GM10248 (cell line): ENCODE results near the gene CAMTA1.

Experiments
- CTCF ChIA-PET: fragments of 300-600 bp; sonication (Branson Sonifier 250); formaldehyde crosslinking; extraction: SDS; loops from one replicate; lab custom pipeline; 2021; ENCODE audit warnings: antibody characterized with exemption; lab: Yijun Ruan, JAX
- POLR2A ChIA-PET: fragments of 350-650 bp; sonication (Branson Sonifier 250); formaldehyde crosslinking; extraction: SDS; loops from one replicate; lab custom pipeline; 2020; ENCODE audit warnings: antibody characterized with exemption; lab: Yijun Ruan, JAX
- DNase-seq: peaks from one replicate; pipeline ENCODE4 v3.0.0; 2012; ENCODE audit errors: extremely low spot score
- TF ChIP-seq, protein P1 (sequence below): IDR thresholded peaks from 2 replicates; pipeline ENCODE4 v1.5.1; 2012; ENCODE audit warnings: mild to moderate bottlenecking, low read depth; ENCODE audit errors: extremely low read depth, missing control alignments, control extremely low read depth

Gene CAMTA1

GRCh38 chr1:6998267-6998666 is 213.0 kb downstream of the CAMTA1 start:
- no peak for DNase-seq
- POLR2A ChIA-PET: no interaction called here
- CTCF ChIA-PET: no interaction called here
- TF ChIP-seq, protein P1, sequence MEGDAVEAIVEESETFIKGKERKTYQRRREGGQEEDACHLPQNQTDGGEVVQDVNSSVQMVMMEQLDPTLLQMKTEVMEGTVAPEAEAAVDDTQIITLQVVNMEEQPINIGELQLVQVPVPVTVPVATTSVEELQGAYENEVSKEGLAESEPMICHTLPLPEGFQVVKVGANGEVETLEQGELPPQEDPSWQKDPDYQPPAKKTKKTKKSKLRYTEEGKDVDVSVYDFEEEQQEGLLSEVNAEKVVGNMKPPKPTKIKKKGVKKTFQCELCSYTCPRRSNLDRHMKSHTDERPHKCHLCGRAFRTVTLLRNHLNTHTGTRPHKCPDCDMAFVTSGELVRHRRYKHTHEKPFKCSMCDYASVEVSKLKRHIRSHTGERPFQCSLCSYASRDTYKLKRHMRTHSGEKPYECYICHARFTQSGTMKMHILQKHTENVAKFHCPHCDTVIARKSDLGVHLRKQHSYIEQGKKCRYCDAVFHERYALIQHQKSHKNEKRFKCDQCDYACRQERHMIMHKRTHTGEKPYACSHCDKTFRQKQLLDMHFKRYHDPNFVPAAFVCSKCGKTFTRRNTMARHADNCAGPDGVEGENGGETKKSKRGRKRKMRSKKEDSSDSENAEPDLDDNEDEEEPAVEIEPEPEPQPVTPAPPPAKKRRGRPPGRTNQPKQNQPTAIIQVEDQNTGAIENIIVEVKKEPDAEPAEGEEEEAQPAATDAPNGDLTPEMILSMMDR: no peak

GRCh38 chr1:6999826-7000225 is 214.6 kb downstream of the CAMTA1 start:
- DNase-seq: no peak
- CTCF ChIA-PET: no interaction called here
- TF ChIP-seq, protein P1: no peak
- POLR2A ChIA-PET: no interaction called here

DNA sequence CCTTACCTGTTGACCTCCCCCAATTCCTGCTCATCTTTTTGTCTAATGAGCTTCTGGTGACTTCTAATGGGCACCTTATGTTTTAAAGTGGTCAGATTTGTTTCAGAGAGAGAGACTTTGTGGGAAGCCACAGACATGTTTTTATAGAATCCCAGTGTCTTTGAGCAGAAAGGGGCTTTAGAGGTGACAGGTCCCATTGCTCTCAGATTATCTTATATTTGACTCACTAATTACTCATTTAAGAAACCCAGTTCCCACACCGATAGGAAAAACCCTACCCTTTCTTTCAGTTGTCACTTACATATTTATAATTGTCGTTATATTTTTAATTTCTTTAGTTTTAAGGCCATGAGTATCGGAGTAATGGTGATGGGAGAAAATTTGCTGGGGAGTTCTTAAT is 215.5 kb downstream of the CAMTA1 start:
- DNase-seq: no peak
- TF ChIP-seq, protein P1: no peak
- ChIA-PET POLR2A (no interaction called here), CTCF (no interaction called here)

GRCh38 chr1:7002728-7003127 is 217.5 kb downstream of the CAMTA1 start:
- ChIA-PET CTCF (no interaction called here), POLR2A (no interaction called here)
- DNase-seq: no peak
- TF ChIP-seq, protein P1: no peak

- DNase-seq: no peak
- ChIA-PET POLR2A (no interaction called here), CTCF (no interaction called here)
- TF ChIP-seq, protein P1: no peak
These were observed 218.4 kb downstream of the CAMTA1 start for GRCh38 chr1:7003676-7004075.

DNA sequence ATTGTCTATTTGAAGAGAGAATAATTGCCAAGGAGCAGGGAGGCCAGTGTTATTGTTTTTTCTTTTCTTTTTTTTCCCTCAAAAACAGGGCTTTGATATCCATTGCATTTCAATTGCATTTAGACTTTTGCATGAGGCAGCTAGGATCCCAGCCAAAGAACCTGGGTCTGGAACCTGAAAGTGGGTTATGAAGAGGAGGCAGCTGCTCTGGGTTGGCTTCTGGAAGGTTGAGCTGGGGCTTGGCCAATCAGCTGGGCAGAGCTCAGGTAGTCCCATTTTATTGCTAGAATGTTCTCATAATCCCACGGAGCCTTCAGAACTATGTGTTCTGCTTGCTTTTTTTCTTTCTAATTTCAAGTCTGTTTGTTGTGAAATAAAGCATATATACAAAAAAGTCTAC is 218.9 kb downstream of the CAMTA1 start:
- ChIA-PET POLR2A (no interaction called here), CTCF (no interaction called here)
- DNase-seq: no peak
- TF ChIP-seq, protein P1: no peak

- TF ChIP-seq, protein P1: no peak
- CTCF ChIA-PET: no interaction called here
- POLR2A ChIA-PET: no interaction called here
- no peak for DNase-seq
These were observed 220.5 kb downstream of the CAMTA1 start for GRCh38 chr1:7005762-7006161.
